ENCODE results near the gene OR2M2.

DNA sequence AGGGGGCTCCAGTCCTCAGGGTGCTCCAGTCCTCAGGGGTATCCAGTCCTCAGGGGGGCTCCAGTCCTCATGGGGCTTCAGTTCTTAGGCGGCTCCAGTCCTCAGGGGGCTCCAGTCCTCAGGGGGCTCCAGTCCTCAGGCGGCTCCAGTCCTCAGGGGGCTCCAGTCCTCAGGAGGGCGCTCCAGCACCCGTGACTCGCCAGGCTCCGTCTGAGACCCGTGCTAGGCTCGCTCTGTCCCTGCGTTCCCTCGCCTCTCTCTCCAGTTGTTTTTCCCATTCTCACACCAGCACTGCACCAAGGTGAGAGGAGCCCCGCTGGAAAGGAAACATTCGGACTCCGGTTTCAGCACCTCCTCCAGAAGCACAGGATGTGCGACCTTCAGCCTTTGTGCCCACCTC, 9.4 kb upstream of the OR2M2 start:
- TF ChIP-seq, protein P1, sequence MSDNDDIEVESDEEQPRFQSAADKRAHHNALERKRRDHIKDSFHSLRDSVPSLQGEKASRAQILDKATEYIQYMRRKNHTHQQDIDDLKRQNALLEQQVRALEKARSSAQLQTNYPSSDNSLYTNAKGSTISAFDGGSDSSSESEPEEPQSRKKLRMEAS (IDR thresholded peaks at IDR 0.05): no peak
- no peak for TF ChIP-seq EP300 (IDR thresholded peaks at IDR 0.05; ENCODE audit: borderline replicate concordance)
- TF ChIP-seq FOXM1 (IDR thresholded peaks at IDR 0.05; ENCODE audit: borderline replicate concordance, low read depth): no peak
- no peak for TF ChIP-seq CEBPB (IDR thresholded peaks at IDR 0.05)
